IMR-90 (cell line): ENCODE data around the gene INO80B. TPM values are rescaled to one million over a fixed set of nuclear protein-coding genes. Genes with fewer than 3 reads are reported as not detected.

ENCODE experiments used
- ATAC-seq: fragments of 200-7000 bp; cut with Tn5 transposase; 2 replicates; pipeline ENCODE4 v1.9.1; 2020; ENCODE audit warnings: low read depth, mild to moderate bottlenecking, moderate library complexity
- BruUV-seq: library from RNA; stranded (reverse); fragments of 400-500 nt; replicated peaks from 2 replicates; lab custom pipeline; 2021; lab: Mats Ljungman, UMichigan
- CTCF ChIA-PET: fragments of 300-600 bp; formaldehyde crosslinking; extraction: SDS; loops from one replicate; lab custom pipeline; 2021; ENCODE audit warnings: antibody characterized with exemption; lab: Yijun Ruan, JAX
- POLR2A ChIA-PET: fragments of 300-600 bp; sonication (Branson Sonifier 250); formaldehyde crosslinking; loops from one replicate; lab custom pipeline; 2022; ENCODE audit warnings: antibody characterized with exemption; ENCODE audit not compliant: unreplicated experiment; lab: Charles Lee
- DNase-seq: peaks from one replicate; pipeline ENCODE4 v3.0.0; 2013
- H2AFZ ChIP-seq: replicated peaks from 2 replicates; pipeline ENCODE3; 2013; ENCODE audit warnings: low read length, mild to moderate bottlenecking; ENCODE audit not compliant: poor library complexity
- H2AK5ac ChIP-seq: 2 replicates; pipeline ENCODE4 v1.6.1; 2013; ENCODE audit warnings: low read depth, low read length, inconsistent platforms
- H2AK9ac ChIP-seq: replicated peaks from 2 replicates; pipeline ENCODE3; 2013; ENCODE audit warnings: mild to moderate bottlenecking, low read depth, low read length, moderate library complexity; ENCODE audit not compliant: poor library complexity
- H2BK120ac ChIP-seq: 2 replicates; pipeline ENCODE4 v1.6.1; 2013; ENCODE audit warnings: low read depth, low read length, inconsistent platforms
- H2BK15ac ChIP-seq: 3 replicates; pipeline ENCODE4 v1.6.1; 2013; ENCODE audit warnings: low read depth, low read length, inconsistent platforms
- H2BK20ac ChIP-seq: 2 replicates; pipeline ENCODE4 v1.6.1; 2013; ENCODE audit warnings: low read depth, mild to moderate bottlenecking, inconsistent platforms, low read length, moderate library complexity
- H2BK5ac ChIP-seq: 2 replicates; pipeline ENCODE4 v1.6.1; 2013; ENCODE audit warnings: mild to moderate bottlenecking, low read depth, low read length, inconsistent platforms; ENCODE audit not compliant: poor library complexity, severe bottlenecking
- H3K14ac ChIP-seq: replicated peaks from 2 replicates; pipeline ENCODE4 v1.6.1; 2013; ENCODE audit warnings: low read depth, low read length, inconsistent platforms
- H3K18ac ChIP-seq: 2 replicates; pipeline ENCODE4 v1.6.1; 2013; ENCODE audit warnings: low read depth, low read length, control low read depth
- H3K23ac ChIP-seq: 2 replicates; pipeline ENCODE4 v1.6.1; 2013; ENCODE audit warnings: low read depth, low read length, inconsistent platforms
- H3K27ac ChIP-seq: 2 replicates; pipeline ENCODE4 v1.5.1; 2013; ENCODE audit warnings: mild to moderate bottlenecking, control low read depth, low read length; ENCODE audit not compliant: insufficient read depth
- H3K27me3 ChIP-seq: 2 replicates; pipeline ENCODE4 v1.6.1; 2013; ENCODE audit warnings: low read length; ENCODE audit not compliant: control insufficient read depth, insufficient read depth
- H3K36me3 ChIP-seq: 2 replicates; pipeline ENCODE4 v1.6.1; 2013; ENCODE audit warnings: low read length, mixed read lengths; ENCODE audit not compliant: control insufficient read depth, insufficient read depth
- H3K4ac ChIP-seq: 2 replicates; pipeline ENCODE4 v1.6.1; 2013; ENCODE audit warnings: low read depth, low read length, inconsistent platforms
- H3K4me1 ChIP-seq: 2 replicates; pipeline ENCODE4 v1.6.1; 2013; ENCODE audit warnings: low read length, mixed read lengths; ENCODE audit not compliant: control insufficient read depth, insufficient read depth
- H3K4me2 ChIP-seq: 2 replicates; pipeline ENCODE4 v1.6.1; 2013; ENCODE audit warnings: low read depth, mild to moderate bottlenecking, control low read depth, low read length, moderate library complexity
- H3K4me3 ChIP-seq: 2 replicates; pipeline ENCODE4 v1.5.1; 2013; ENCODE audit warnings: low read depth, mild to moderate bottlenecking, control low read depth, low read length, moderate library complexity; ENCODE audit not compliant: insufficient read depth
- H3K56ac ChIP-seq: 2 replicates; pipeline ENCODE4 v1.6.1; 2013; ENCODE audit warnings: low read length, inconsistent platforms; ENCODE audit not compliant: insufficient read depth; ENCODE audit errors: extremely low read depth
- H3K79me1 ChIP-seq, 2 experiments: 2 replicates each; pipeline ENCODE4 v1.6.1; 2013; ENCODE audit warnings: low read length in 2 of 2, inconsistent platforms in 1 of 2, low read depth in 1 of 2
- H3K9ac ChIP-seq: 2 replicates; pipeline ENCODE4 v1.6.1; 2013; ENCODE audit warnings: low read depth, low read length, control low read depth
- H3K9me1 ChIP-seq: 2 replicates; pipeline ENCODE4 v1.6.1; 2013; ENCODE audit warnings: low read length, inconsistent platforms; ENCODE audit not compliant: insufficient read depth
- H3K9me3 ChIP-seq: 2 replicates; pipeline ENCODE4 v1.6.1; 2013; ENCODE audit warnings: low read length; ENCODE audit not compliant: control insufficient read depth, insufficient read depth
- H4K20me1 ChIP-seq: 2 replicates; pipeline ENCODE4 v1.6.1; 2013; ENCODE audit warnings: low read length, inconsistent platforms; ENCODE audit not compliant: insufficient read depth
- H4K5ac ChIP-seq: 2 replicates; pipeline ENCODE4 v1.6.1; 2013; ENCODE audit warnings: mild to moderate bottlenecking, low read depth, low read length, control low read depth
- H4K8ac ChIP-seq, 2 experiments: 2 replicates each; pipeline ENCODE4 v1.6.1; 2013; ENCODE audit warnings: low read depth in 2 of 2, low read length in 2 of 2, control low read depth in 1 of 2, inconsistent platforms in 1 of 2
- H4K91ac ChIP-seq: 2 replicates; pipeline ENCODE4 v1.6.1; 2013; ENCODE audit warnings: low read depth, low read length, inconsistent platforms; ENCODE audit not compliant: insufficient read depth
- BHLHE40 ChIP-seq: fragments of 150-350 bp; IDR thresholded peaks from 2 replicates; pipeline ENCODE4 v1.6.1; 2016; ENCODE audit warnings: mild to moderate bottlenecking, low read depth, low read length
- CEBPB ChIP-seq: IDR thresholded peaks from 2 replicates; pipeline ENCODE4 v1.6.1; 2012; ENCODE audit warnings: low read depth, low read length, improper control_type of control experiment
- CHD1 ChIP-seq: IDR thresholded peaks from 2 replicates; pipeline ENCODE4 v1.6.1; 2012; ENCODE audit warnings: low read depth, low read length, improper control_type of control experiment
- ELK1 ChIP-seq: fragments of 150-350 bp; IDR thresholded peaks from 2 replicates; pipeline ENCODE4 v1.6.1; 2016; ENCODE audit warnings: low read depth, mild to moderate bottlenecking, low read length, moderate library complexity, borderline replicate concordance
- FOS ChIP-seq: fragments of 150-350 bp; IDR thresholded peaks from 2 replicates; pipeline ENCODE4 v1.6.1; 2016; ENCODE audit warnings: low read depth, low read length
- MAFK ChIP-seq: IDR thresholded peaks from 2 replicates; pipeline ENCODE4 v1.6.1; 2012; ENCODE audit warnings: low read depth, low read length, improper control_type of control experiment
- MAZ ChIP-seq: IDR thresholded peaks from 2 replicates; pipeline ENCODE4 v1.6.1; 2012; ENCODE audit warnings: low read depth, mild to moderate bottlenecking, low read length, improper control_type of control experiment, moderate library complexity, borderline replicate concordance
- MXI1 ChIP-seq: IDR thresholded peaks from 2 replicates; pipeline ENCODE4 v1.6.1; 2012; ENCODE audit warnings: low read depth, mild to moderate bottlenecking, low read length, moderate library complexity, borderline replicate concordance
- NFE2L2 ChIP-seq: fragments of 150-350 bp; IDR thresholded peaks from 2 replicates; pipeline ENCODE4 v1.6.1; 2016; ENCODE audit warnings: low read depth, mild to moderate bottlenecking, low read length
- RAD21 ChIP-seq: IDR thresholded peaks from 2 replicates; pipeline ENCODE4 v1.6.1; 2012; ENCODE audit warnings: low read length, improper control_type of control experiment
- RCOR1 ChIP-seq: IDR thresholded peaks from 2 replicates; pipeline ENCODE4 v1.6.1; 2012; ENCODE audit warnings: mild to moderate bottlenecking, low read length, improper control_type of control experiment; ENCODE audit not compliant: insufficient replicate concordance
- SMC3 ChIP-seq: fragments of 150-350 bp; IDR thresholded peaks from 2 replicates; pipeline ENCODE4 v1.6.1; 2016; ENCODE audit warnings: low read depth, mild to moderate bottlenecking, antibody characterized with exemption, low read length, moderate library complexity
- WGBS, 2 experiments: methylation state at CpG; one replicate each; pipeline versions ENCODE4 v1.1.5 to v1.1.7; 2013; ENCODE audit warnings: missing lambda C conversion rate in 2 of 2; ENCODE audit not compliant: insufficient read length in 1 of 2; ENCODE audit errors: extremely low coverage in 2 of 2; 5-methylcytosine and 5-hydroxymethylcytosine counted together
- dilution Hi-C: fragments of 300-500 bp; cut with HindIII; formaldehyde crosslinking; loops from one replicate; pipeline ENCODE4 v1.14.3; 2018; ENCODE audit warnings: low sequenced_read_pairs; ENCODE audit not compliant: unreplicated experiment
- in situ Hi-C: fragments of 300-500 bp; cut with MboI; formaldehyde crosslinking; loops from 3 replicates; pipeline ENCODE4 v1.14.3; 2019; ENCODE audit warnings: low sequenced_read_pairs, inconsistent platforms, mixed read lengths
- intact Hi-C: fragments of 100-400 bp; cut with micrococcal nuclease; formaldehyde crosslinking; loops from 2 replicates; pipeline ENCODE4 v1.10.0; 2022
- polyA plus RNA-seq, 3 experiments: library from polyadenylated mRNA; depleted of rRNA; stranded (reverse); fragments of >200 nt; gene quantifications; 2 replicates each; pipeline ENCODE4 v1.2.3, GENCODE V29; 2012; ENCODE audit warnings: low replicate concordance in 1 of 3
- total RNA-seq: library from RNA; depleted of rRNA; stranded (reverse); fragments of >200 nt; gene quantifications from 2 replicates; pipeline ENCODE4 v1.2.3, GENCODE V29; 2012
- TF ChIP-seq, protein P1 (sequence below): fragments of 150-350 bp; IDR thresholded peaks from 2 replicates; pipeline ENCODE4 v1.6.1; 2017; ENCODE audit warnings: mild to moderate bottlenecking, antibody characterized with exemption, low read length, low read depth

Gene INO80B
- total and polyA plus RNA-seq, 2 of the 4 experiments (the other 2 are of a cell fraction): 4.5 to 10.5 TPM

GRCh38 chr2:74462786-74463105 lies 7.9 kb downstream of the INO80B start:
- no peaks in the 10 kb centered on the region for H4K20me1 ChIP-seq
- no peak overlapping the region for H2AFZ ChIP-seq
- no peak overlapping the region for H3K56ac ChIP-seq
- H3K23ac ChIP-seq: no peak overlapping the region
- 96% methylated on average over 3 of the region's 4 CpGs; no CpG with 5 or more reads in 1 of the 2 experiments for WGBS, 2 experiments
- no peak overlapping the region for H4K8ac ChIP-seq
- H3K9me1 ChIP-seq: no peaks in the 10 kb centered on the region
- H3K4me2 ChIP-seq: no peak overlapping the region
- H3K36me3 ChIP-seq: peaks cover 21% of the 10 kb centered on the region
- CTCF ChIA-PET: no interaction called here
- no peak for DNase-seq
- H2AK5ac ChIP-seq: no peak overlapping the region
- no peak overlapping the region for H3K27ac ChIP-seq
- H3K4me3 ChIP-seq: no peak overlapping the region
- no peak overlapping the region for H3K4ac ChIP-seq
- H3K27me3 ChIP-seq: no peaks in the 10 kb centered on the region
- H3K18ac ChIP-seq: no peak overlapping the region
- H4K91ac ChIP-seq: no peak overlapping the region
- no peak overlapping the region for H2AK9ac ChIP-seq
- intact Hi-C loops: no loop called here
- ATAC-seq: no peak
- POLR2A ChIA-PET: no interaction called here
- H3K9me3 ChIP-seq: no peaks in the 10 kb centered on the region
- no peak overlapping the region for H3K9ac ChIP-seq
- no peak overlapping the region for H2BK20ac ChIP-seq
- H2BK120ac ChIP-seq: no peak overlapping the region
- H3K14ac ChIP-seq: no peak overlapping the region
- TF ChIP-seq CEBPB: no peak
- no peak for TF ChIP-seq RAD21
- no peak for TF ChIP-seq RCOR1
- no peak for TF ChIP-seq FOS
- no peak for TF ChIP-seq NFE2L2
- no peak for TF ChIP-seq MAFK
- TF ChIP-seq CHD1: no peak
- no peak for TF ChIP-seq MXI1
- no peak for TF ChIP-seq SMC3
- no peak for TF ChIP-seq ELK1
- TF ChIP-seq, protein P1, sequence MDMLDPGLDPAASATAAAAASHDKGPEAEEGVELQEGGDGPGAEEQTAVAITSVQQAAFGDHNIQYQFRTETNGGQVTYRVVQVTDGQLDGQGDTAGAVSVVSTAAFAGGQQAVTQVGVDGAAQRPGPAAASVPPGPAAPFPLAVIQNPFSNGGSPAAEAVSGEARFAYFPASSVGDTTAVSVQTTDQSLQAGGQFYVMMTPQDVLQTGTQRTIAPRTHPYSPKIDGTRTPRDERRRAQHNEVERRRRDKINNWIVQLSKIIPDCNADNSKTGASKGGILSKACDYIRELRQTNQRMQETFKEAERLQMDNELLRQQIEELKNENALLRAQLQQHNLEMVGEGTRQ: no peak
- no peak for TF ChIP-seq MAZ
- no peak for TF ChIP-seq BHLHE40
- no peak overlapping the region for H2BK5ac ChIP-seq
- in situ Hi-C loops: no loop called here
- BruUV-seq: no TSS peak
- no peak overlapping the region for H4K5ac ChIP-seq
- dilution Hi-C loops: no loop called here
- peaks cover 13 to 56% of the 10 kb centered on the region in 2 experiments; a peak in 3 of 4 replicates for H3K79me1 ChIP-seq
- no peak overlapping the region for H2BK15ac ChIP-seq
- peaks cover 5% of the 10 kb centered on the region for H3K4me1 ChIP-seq
